IPS DF 6.9 (cell line): ENCODE results near the gene EFCAB8.
"Not testable (repeated sequence)": the region's sequence is repeated elsewhere in the genome, so short reads cannot be mapped to it uniquely, and the experiment has no call there.

Source experiments
- DNase-seq: peaks from one replicate; pipeline ENCODE4 v3.0.0-alpha.2; 2013; ENCODE audit warnings: low read depth, low spot score
- H3K27ac ChIP-seq: one replicate; pipeline ENCODE4 v1.5.1; 2013; ENCODE audit warnings: low read length, control low read depth
- H3K27me3 ChIP-seq: 2 replicates; pipeline ENCODE4 v1.6.1; 2013; ENCODE audit warnings: mild to moderate bottlenecking, low read length; ENCODE audit not compliant: control insufficient read depth, insufficient read depth
- H3K36me3 ChIP-seq: 2 replicates; pipeline ENCODE4 v1.6.1; 2013; ENCODE audit warnings: low read length; ENCODE audit not compliant: control insufficient read depth, insufficient read depth
- H3K4me1 ChIP-seq: 2 replicates; pipeline ENCODE4 v1.6.1; 2013; ENCODE audit warnings: low read length; ENCODE audit not compliant: control insufficient read depth, insufficient read depth
- H3K4me3 ChIP-seq: 2 replicates; pipeline ENCODE4 v1.5.1; 2013; ENCODE audit warnings: mild to moderate bottlenecking, low read length
- H3K9me3 ChIP-seq: 2 replicates; pipeline ENCODE4 v1.6.1; 2013; ENCODE audit warnings: low read length, inconsistent platforms; ENCODE audit not compliant: control insufficient read depth, insufficient read depth
- WGBS: extraction: QIAGEN DNeasy Blood & Tissue Kit; methylation state at CpG from one replicate; pipeline ENCODE4 v1.1.7; 2013; ENCODE audit warnings: mixed read lengths, missing lambda C conversion rate; ENCODE audit not compliant: insufficient read length, insufficient coverage; 5-methylcytosine and 5-hydroxymethylcytosine counted together

Gene EFCAB8

GRCh38 chr20:32946629-32947028 lies 87.9 kb downstream of the EFCAB8 start:
- WGBS, result no CpG with 5 or more reads among the region's 1 CpG
- H3K9me3 ChIP-seq, result no peaks in the 10 kb centered on the region
- H3K27me3 ChIP-seq, result peaks cover 5% of the 10 kb centered on the region
- DNase-seq, result no peak
- H3K4me3 ChIP-seq, result no peak overlapping the region
- no peaks in the 10 kb centered on the region for H3K4me1 ChIP-seq
- H3K27ac ChIP-seq, result no peak overlapping the region
- H3K36me3 ChIP-seq, result no peaks in the 10 kb centered on the region

DNA sequence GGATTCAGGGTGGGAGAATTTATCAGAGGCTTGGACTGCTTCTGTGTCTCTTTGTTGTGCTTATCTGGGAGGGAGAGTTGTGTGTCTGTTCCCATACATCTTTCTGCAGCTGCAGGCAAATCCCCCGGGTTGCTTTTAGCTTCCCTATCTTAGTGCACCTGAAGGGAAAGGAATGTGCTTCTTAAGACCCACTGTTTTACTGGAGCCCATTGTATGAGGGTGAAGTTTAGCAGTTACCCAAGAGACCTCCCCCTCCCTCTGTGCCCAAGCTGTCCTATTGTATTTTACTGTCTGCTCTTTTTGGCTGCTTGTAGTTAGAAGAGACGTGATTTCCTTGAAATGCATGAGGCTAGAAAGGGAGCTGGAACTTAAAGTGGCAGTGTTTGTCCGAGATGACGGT lies 91.8 kb downstream of the EFCAB8 start:
- not testable (repeated sequence) for H3K4me3 ChIP-seq, H3K27me3 ChIP-seq, H3K9me3 ChIP-seq, H3K4me1 ChIP-seq, H3K36me3 ChIP-seq, DNase-seq, H3K27ac ChIP-seq
- WGBS, result no CpG with 5 or more reads among the region's 4 CpGs

DNA sequence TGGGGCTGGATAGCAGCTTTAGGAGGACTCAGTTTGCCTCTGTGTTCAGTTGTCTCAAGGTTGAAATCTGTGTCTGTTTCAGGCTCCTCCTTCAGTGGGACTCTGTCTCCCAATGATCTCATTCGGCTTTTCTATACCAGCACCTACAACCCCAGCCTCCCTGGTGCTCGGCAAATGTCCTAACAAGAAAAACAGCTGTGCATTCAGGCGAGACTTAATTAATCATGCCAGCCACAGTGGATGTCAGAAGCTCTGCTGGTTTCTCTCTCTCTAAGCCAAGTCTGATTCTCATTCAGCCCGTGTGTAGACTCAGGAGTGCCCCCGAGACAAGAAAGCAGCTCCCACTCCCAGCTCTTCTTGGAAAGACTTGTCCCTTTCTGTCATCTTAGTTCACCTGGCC lies 98.7 kb downstream of the EFCAB8 start:
- WGBS, result no CpG with 5 or more reads among the region's 5 CpGs
- H3K9me3 ChIP-seq, result peaks cover 2% of the 10 kb centered on the region
- H3K36me3 ChIP-seq, result no peaks in the 10 kb centered on the region; the same call in 1 of the 2 replicates
- no peak for DNase-seq
- H3K4me3 ChIP-seq, result no peak overlapping the region
- H3K27ac ChIP-seq, result no peak overlapping the region
- no peaks in the 10 kb centered on the region for H3K4me1 ChIP-seq
- H3K27me3 ChIP-seq, result no peaks in the 10 kb centered on the region

DNA sequence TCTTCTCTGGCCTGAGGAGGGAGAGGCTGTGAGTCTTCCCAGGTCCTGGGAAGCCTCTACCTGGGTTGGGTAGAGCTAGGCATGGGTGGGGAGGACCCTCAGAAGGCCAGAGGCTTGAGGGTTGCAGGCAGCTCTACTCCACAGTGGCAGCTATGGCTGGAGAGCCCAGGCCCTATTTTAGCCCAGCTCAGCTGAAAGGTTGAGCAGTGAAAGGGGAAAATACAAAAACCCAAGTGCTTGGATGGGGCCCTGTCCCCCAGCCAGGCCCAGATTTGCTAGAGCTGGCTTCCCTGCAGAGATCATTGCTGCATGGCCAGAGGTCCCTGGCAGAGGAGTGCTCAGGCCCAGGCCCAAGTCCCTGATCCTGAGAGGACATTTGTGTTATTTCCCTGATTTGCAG lies 99.9 kb downstream of the EFCAB8 start:
- Histone ChIP-seq H3K4me1 (no peaks in the 10 kb centered on the region), H3K27ac (no peak overlapping the region), H3K4me3 (no peak overlapping the region), H3K9me3 (peaks cover 2% of the 10 kb centered on the region), H3K27me3 (no peaks in the 10 kb centered on the region), H3K36me3 (no peaks in the 10 kb centered on the region; the same call in 1 of the 2 replicates)
- DNase-seq, result no peak

GRCh38 chr20:32959351-32960221 lies 100.9 kb downstream of the EFCAB8 start:
- Histone ChIP-seq H3K27me3 (no peaks in the 10 kb centered on the region), H3K27ac (no peak overlapping the region), H3K4me1 (no peaks in the 10 kb centered on the region), H3K4me3 (no peak overlapping the region), H3K9me3 (peaks cover 2% of the 10 kb centered on the region), H3K36me3 (no peaks in the 10 kb centered on the region; the same call in 1 of the 2 replicates)
- DNase-seq, result no peak
- WGBS, result no CpG with 5 or more reads among the region's 14 CpGs

DNA sequence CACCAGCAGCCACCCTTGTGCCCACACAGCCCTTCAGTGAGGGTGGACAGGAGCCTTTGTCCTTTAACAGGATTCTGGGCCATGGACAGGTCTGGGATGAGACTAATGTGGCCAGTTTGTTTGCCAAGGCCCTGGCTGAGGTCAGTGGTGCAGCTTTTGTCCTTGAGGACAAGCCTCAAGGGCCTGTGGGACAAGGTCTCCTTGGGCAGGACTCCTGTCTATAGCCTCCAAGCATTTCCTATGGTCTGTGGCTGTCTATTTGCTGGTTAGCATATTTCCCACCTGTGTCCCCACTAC lies 101.4 kb downstream of the EFCAB8 start:
- Histone ChIP-seq H3K27ac (no peak overlapping the region), H3K36me3 (no peaks in the 10 kb centered on the region; the same call in 1 of the 2 replicates), H3K27me3 (no peaks in the 10 kb centered on the region), H3K4me3 (no peak overlapping the region), H3K9me3 (peaks cover 2% of the 10 kb centered on the region), H3K4me1 (no peaks in the 10 kb centered on the region)
- no peak for DNase-seq

GRCh38 chr20:32960849-32961731 lies 102.4 kb downstream of the EFCAB8 start:
- Histone ChIP-seq H3K9me3 (peaks cover 2% of the 10 kb centered on the region), H3K4me1 (no peaks in the 10 kb centered on the region; the same call in 1 of the 2 replicates), H3K36me3 (no peaks in the 10 kb centered on the region; the same call in 1 of the 2 replicates), H3K27me3 (no peaks in the 10 kb centered on the region), H3K4me3 (no peak overlapping the region), H3K27ac (no peak overlapping the region)
- no peak for DNase-seq
- WGBS, result no CpG with 5 or more reads among the region's 28 CpGs

- Histone ChIP-seq H3K36me3 (no peaks in the 10 kb centered on the region; the same call in 1 of the 2 replicates), H3K4me1 (no peaks in the 10 kb centered on the region; the same call in 1 of the 2 replicates), H3K27me3 (no peaks in the 10 kb centered on the region), H3K9me3 (peaks cover 2% of the 10 kb centered on the region), H3K4me3 (no peak overlapping the region), H3K27ac (no peak overlapping the region)
- WGBS, result no CpG with 5 or more reads among the region's 5 CpGs
- DNase-seq, result no peak
Measured at GRCh38 chr20:32962053-32962452, 103.3 kb downstream of the EFCAB8 start.

DNA sequence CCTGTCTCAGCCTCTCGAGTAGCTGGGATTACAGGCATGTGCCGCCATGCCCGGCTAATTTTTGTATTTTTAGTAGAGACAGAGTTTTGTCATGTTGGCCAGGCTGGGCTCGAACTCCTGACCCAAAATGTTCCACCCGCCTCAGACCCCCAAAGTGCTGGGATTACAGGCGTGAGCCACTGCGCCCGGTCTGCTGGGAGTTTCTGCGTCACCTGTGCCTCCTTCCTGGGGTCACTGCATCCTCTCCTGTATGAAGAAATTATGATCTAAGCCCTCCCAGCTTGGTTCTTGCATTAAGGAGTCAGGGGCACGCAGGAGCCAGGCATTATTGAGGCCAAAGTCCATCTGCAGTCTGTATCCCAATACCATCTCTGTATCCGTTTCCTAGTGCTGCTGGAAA lies 103.9 kb downstream of the EFCAB8 start:
- H3K9me3 ChIP-seq, H3K27me3 ChIP-seq, H3K27ac ChIP-seq, H3K4me3 ChIP-seq, H3K36me3 ChIP-seq, DNase-seq, H3K4me1 ChIP-seq: not testable (repeated sequence)
- no CpG with 5 or more reads among the region's 11 CpGs for WGBS

GRCh38 chr20:32963176-32963575 lies 104.5 kb downstream of the EFCAB8 start:
- Histone ChIP-seq H3K27me3 (no peaks in the 10 kb centered on the region), H3K36me3 (no peaks in the 10 kb centered on the region; the same call in 1 of the 2 replicates), H3K27ac (no peak overlapping the region), H3K4me3 (no peak overlapping the region), H3K9me3 (no peaks in the 10 kb centered on the region), H3K4me1 (no peaks in the 10 kb centered on the region; the same call in 1 of the 2 replicates)
- DNase-seq, result no peak
- no CpG with 5 or more reads among the region's 5 CpGs for WGBS
